Measurements from ENCODE around the gene TMEM225B.
A peak's percentile ranks its signal among the peaks of the same experiment; 100 is the strongest.
"Not testable (repeated sequence)": the region's sequence is repeated elsewhere in the genome, so short reads cannot be mapped to it uniquely, and the experiment has no call there.

TMEM225B gene

GRCh38 chr7:99579281-99579955, 18.6 kb upstream of the TMEM225B start:
- DNase-seq (ENCODE audit: low read depth, low spot score) = no peak

GRCh38 chr7:99579956-99580777, 17.9 kb upstream of the TMEM225B start:
- peak; percentile 57 for DNase-seq (ENCODE audit: low read depth, low spot score)

- not testable (repeated sequence) for DNase-seq (ENCODE audit: low read depth, low spot score)
Measured at GRCh38 chr7:99580778-99581332, 17.2 kb upstream of the TMEM225B start.

- DNase-seq (ENCODE audit: low read depth, low spot score) = no peak
Measured at GRCh38 chr7:99588868-99589267, 9.2 kb upstream of the TMEM225B start.

- DNase-seq (ENCODE audit: low read depth, low spot score) = no peak
Measured at GRCh38 chr7:99594948-99595745, 2.9 kb upstream of the TMEM225B start.

GRCh38 chr7:99596408-99596955, 1.6 kb upstream of the TMEM225B start:
- DNase-seq (ENCODE audit: low read depth, low spot score) = no peak

GRCh38 chr7:99599836-99600235, 1.8 kb downstream of the TMEM225B start:
- no peak for DNase-seq (ENCODE audit: low read depth, low spot score)

GRCh38 chr7:99601656-99602310, 3.7 kb downstream of the TMEM225B start:
- DNase-seq (ENCODE audit: low read depth, low spot score) = no peak

- DNase-seq (ENCODE audit: low read depth, low spot score) = no peak
Measured at GRCh38 chr7:99605527-99605926, 7.5 kb downstream of the TMEM225B start.

GRCh38 chr7:99606531-99606930, 8.5 kb downstream of the TMEM225B start:
- no peak for DNase-seq (ENCODE audit: low read depth, low spot score)

GRCh38 chr7:99607548-99607947, 9.5 kb downstream of the TMEM225B start:
- no peak for DNase-seq (ENCODE audit: low read depth, low spot score)

- no peak for DNase-seq (ENCODE audit: low read depth, low spot score)
Measured at GRCh38 chr7:99614495-99614894, 16.4 kb downstream of the TMEM225B start.

GRCh38 chr7:99615989-99616358, 17.9 kb downstream of the TMEM225B start:
- no peak for DNase-seq (ENCODE audit: low read depth, low spot score)

GRCh38 chr7:99616359-99617191, 18.5 kb downstream of the TMEM225B start, which contains the start of gene ZSCAN25:
ZSCAN25 (plus strand) TSS chr7:99616946; CDS start chr7:99619607, 2,661 bp downstream.
- DNase-seq (ENCODE audit: low read depth, low spot score) = peak; percentile 89

- DNase-seq (ENCODE audit: low read depth, low spot score) = no peak
Measured at GRCh38 chr7:99617192-99617781, 19.2 kb downstream of the TMEM225B start.

GRCh38 chr7:99618726-99619125, 20.7 kb downstream of the TMEM225B start:
- DNase-seq (ENCODE audit: low read depth, low spot score) = no peak

GRCh38 chr7:99619571-99620130, 21.6 kb downstream of the TMEM225B start:
- DNase-seq (ENCODE audit: low read depth, low spot score) = no peak

GRCh38 chr7:99621271-99621670, 23.2 kb downstream of the TMEM225B start:
- no peak for DNase-seq (ENCODE audit: low read depth, low spot score)

GRCh38 chr7:99622596-99622995, 24.5 kb downstream of the TMEM225B start:
- no peak for DNase-seq (ENCODE audit: low read depth, low spot score)

Measured in iPS DF 19.7 (cell line).